ENCODE data around the gene TNFAIP1.

The TNFAIP1 gene

GRCh38 chr17:28345419-28346198 lies 10.0 kb downstream of the TNFAIP1 start:
- DNase-seq (ENCODE audit: low read depth), result no peak

DNA sequence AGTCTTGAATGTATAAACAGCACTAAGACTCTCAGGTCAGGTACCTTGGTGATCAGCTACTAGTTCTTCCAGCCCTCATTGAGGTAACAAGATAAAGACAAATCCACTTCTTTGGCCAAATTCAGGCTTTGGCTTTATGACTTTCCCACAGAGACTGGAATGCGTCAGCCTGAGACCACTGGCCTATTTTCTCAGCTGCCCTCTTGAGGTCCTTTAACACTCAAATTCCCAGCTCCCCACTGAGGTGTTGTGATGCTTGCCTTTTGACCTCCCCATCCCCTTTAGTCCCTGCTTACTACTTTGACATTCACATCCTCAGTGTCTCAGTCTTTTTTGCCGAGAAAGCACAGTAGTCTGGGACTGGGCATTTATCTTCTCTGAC lies 10.6 kb downstream of the TNFAIP1 start:
- no peak for DNase-seq (ENCODE audit: low read depth)

DNA sequence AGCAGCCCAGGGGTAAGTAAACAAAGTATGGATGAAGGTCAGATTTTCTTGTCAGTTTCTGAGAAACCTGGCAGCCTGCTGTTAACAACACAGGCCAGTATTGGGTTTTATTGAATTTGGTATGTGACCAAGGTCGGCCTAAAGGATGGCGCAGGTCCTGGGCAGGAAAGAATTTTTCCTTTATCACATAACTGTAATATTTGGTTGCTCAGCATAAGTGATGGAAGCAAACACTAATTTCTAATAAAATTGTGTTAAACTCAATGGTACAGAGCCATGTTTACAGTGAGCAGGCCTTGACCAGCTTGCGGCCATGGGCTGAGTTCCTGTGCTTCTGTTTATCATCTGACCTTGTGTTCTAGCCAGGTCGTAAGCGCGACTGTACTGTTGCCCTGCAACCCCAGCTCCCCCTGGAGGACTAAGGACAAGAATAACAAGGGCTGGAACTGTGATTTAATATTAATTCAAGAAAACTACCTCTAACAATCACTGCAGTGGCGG lies 11.2 kb downstream of the TNFAIP1 start:
- no peak for DNase-seq (ENCODE audit: low read depth)

- DNase-seq (ENCODE audit: low read depth), result no peak
Observed at GRCh38 chr17:28347261-28347891, 11.8 kb downstream of the TNFAIP1 start.

- no peak for DNase-seq (ENCODE audit: low read depth)
Observed at GRCh38 chr17:28348979-28349378, 13.4 kb downstream of the TNFAIP1 start.

GRCh38 chr17:28350271-28350670 lies 14.7 kb downstream of the TNFAIP1 start:
- no peak for DNase-seq (ENCODE audit: low read depth)

- DNase-seq (ENCODE audit: low read depth), result peak; percentile 95
Observed at GRCh38 chr17:28357061-28357900, 21.7 kb downstream of the TNFAIP1 start, which contains the start of gene POLDIP2. TSS of gene POLDIP2 (minus strand) at chr17:28357527. CDS start at chr17:28357448, 79 bp downstream.

DNA sequence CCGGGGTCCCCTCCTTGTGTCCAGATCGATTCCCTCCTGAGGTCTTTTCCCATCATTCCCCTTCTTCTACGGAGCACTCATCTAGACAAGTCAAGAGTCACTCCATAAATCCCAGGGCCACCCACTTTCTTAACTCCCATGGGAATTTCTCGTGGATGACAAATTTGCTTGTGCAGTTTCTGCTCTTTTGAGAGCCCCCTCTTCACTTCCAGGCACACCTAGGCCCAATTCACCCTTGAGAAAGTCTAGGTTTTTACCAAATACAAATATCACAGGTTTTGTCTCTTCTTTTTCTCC lies 22.3 kb downstream of the TNFAIP1 start:
- DNase-seq (ENCODE audit: low read depth), result no peak

DNA sequence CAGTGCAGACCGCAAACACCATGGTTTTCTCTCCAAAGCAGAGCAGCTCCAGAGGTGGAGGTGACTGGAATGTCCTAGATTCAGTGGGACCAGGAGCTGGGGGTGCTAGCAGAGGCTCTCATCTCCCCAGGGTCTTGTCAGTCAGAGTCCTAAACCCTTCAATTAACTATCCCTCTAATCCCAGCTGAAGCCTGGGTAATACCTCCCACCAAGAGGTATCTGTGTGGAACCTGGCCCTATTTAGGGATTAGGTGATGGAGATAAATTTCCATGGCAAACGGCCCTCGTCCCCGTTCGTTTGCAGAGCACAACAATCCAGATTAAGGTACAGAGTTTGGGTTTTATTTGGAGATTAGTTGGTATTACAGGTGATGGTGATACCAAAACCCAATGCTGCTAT lies 27.6 kb downstream of the TNFAIP1 start:
- DNase-seq (ENCODE audit: low read depth), result no peak

GRCh38 chr17:28363776-28364650 lies 28.5 kb downstream of the TNFAIP1 start:
- no peak for DNase-seq (ENCODE audit: low read depth)

DNA sequence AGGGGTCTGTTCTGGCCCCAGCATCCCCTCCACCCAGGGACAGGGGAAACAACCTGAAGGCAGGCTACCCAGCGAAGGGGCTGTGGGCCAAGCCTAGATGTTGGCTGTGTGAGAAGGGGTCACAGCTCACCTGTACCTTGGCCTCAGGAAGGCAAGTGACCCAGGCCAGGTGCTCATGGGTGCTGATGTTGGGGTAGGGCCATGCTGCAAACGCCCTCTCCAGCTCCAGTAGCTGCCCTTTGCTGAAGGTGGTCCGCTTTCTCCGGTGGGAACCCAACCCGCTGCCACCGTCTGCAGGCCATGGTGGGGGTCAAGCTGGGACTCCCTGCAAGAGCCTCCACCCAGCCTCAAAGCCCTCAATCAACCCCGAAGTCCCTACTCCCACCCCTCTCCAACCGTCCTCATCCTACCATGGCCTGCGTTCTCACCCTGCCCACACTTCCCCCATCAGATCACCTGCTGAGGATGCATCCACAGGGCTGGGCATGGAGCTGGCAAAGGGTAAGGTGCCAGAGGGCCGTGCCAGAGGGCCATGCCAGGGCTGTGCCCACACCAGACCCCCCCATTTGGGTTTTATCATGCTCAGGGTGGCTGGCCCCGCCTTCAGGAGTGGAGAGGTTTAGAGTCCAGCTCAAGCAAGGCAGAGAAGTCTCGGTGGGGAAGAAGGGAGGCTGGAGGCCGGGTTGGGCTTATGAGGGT lies 29.3 kb downstream of the TNFAIP1 start, which contains the start of gene SEBOX:
TSS of gene SEBOX (minus strand) at position 535 of the 699 bp plus-strand sequence. CDS start at position 487, 48 bp downstream.
- no peak for DNase-seq (ENCODE audit: low read depth)

DNA sequence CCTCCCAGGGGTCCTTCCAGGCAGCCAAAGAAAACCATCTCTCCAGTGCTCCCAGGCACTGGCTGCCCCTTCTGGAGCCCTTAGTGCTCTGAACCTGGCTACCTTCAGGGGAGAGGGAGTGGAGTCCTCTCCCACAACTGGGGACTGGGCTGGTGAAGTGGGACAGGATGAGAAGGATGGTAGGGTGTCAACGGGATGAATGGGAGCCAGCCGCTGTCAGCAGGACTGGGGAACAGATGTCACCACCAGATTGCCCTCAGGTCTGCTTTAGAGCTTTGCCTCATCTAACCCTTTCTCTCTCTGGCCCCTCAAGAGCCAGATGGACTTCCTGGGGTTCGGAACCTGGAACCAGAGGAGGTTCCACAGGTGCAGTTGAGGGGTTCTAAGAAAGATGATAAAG lies 29.9 kb downstream of the TNFAIP1 start:
- no peak for DNase-seq (ENCODE audit: low read depth)

DNA sequence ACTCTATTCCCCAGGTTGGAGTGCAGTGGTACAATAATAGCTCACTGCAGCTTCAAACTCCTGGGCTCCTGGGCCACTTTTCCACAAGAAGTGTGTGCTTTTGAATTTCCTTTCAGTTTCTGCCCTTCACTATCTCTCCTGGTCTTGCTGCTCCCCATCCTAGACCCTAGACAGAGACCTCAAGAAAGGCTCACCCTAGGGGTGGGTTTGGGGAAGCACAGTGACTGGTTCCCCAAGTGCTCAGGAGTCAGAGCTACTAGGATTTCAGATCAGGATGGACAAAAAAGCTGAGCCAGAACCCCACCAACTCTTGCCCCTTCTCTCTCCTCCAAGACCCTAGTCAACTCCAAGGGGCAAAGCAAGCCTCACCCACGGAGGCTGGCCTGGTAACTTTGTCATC lies 31.0 kb downstream of the TNFAIP1 start:
- no peak for DNase-seq (ENCODE audit: low read depth)

- no peak for DNase-seq (ENCODE audit: low read depth)
Observed at GRCh38 chr17:28367641-28368305, 32.2 kb downstream of the TNFAIP1 start.

- no peak for DNase-seq (ENCODE audit: low read depth)
Observed at GRCh38 chr17:28368306-28368831, 32.8 kb downstream of the TNFAIP1 start.

- DNase-seq (ENCODE audit: low read depth), result no peak
Observed at GRCh38 chr17:28368915-28369683, 33.5 kb downstream of the TNFAIP1 start.

- no peak for DNase-seq (ENCODE audit: low read depth)
Observed at GRCh38 chr17:28369684-28370034, 34.1 kb downstream of the TNFAIP1 start.

GRCh38 chr17:28370035-28370743 lies 34.6 kb downstream of the TNFAIP1 start, which contains the start of gene VTN:
TSS of gene VTN (minus strand) at chr17:28370307. CDS start at chr17:28370203, 104 bp downstream.
- DNase-seq (ENCODE audit: low read depth), result no peak

- no peak for DNase-seq (ENCODE audit: low read depth)
Observed at GRCh38 chr17:28370744-28371103, 35.2 kb downstream of the TNFAIP1 start.

Data from activated gamma-delta T cell treated with anti-CD3 and anti-CD28 coated beads, Interleukin-2, amount 50 U/mL, for 16 hours (primary cell).